Measurements from ENCODE around the gene ECHS1. TPM values are rescaled to one million over a fixed set of nuclear protein-coding genes. Genes with fewer than 3 reads are reported as not detected.

Gene ECHS1
- total and polyA plus RNA-seq, 2 donors (not counting 1 experiment from before 2014, with no cell fraction given): 19.3 to 29.5 TPM

- H3K79me2 ChIP-seq (ENCODE audit: control insufficient read depth, insufficient read depth, low read length): peaks cover 24% of the 10 kb centered on the region
- no peaks in the 10 kb centered on the region for H3K27me3 ChIP-seq (replicated peaks in 1 of 4; ENCODE audit: control extremely low read depth in 1 of 4, control insufficient read depth in 3 of 4, insufficient read depth in 4 of 4, low read length in 3 of 4)
- peaks cover 20 to 39% of the 10 kb centered on the region in 2 donors for H3K4me1 ChIP-seq (ENCODE audit: control insufficient read depth in 2 of 2, insufficient read depth in 2 of 2, low read length in 2 of 2)
- H3K27ac ChIP-seq (ENCODE audit: low read length in 2 of 2): no peak overlapping the region
- no peak overlapping the region for H2AFZ ChIP-seq (ENCODE audit: insufficient read depth, low read depth, low read length, poor library complexity, severe bottlenecking)
- 89% methylated on average over 41 of the region's 41 CpGs for WGBS (ENCODE audit: insufficient coverage)
- Mint-ChIP-seq H3K4me3 (peak overlapping the region; percentile 53), H3K27me3 (no peaks in the 10 kb centered on the region), H3K4me1 (peaks cover 30% of the 10 kb centered on the region), H3K9me3 (ENCODE audit: insufficient read depth) (no peaks in the 10 kb centered on the region), H3K27ac (no peak overlapping the region)
- no peak for TF ChIP-seq CTCF (IDR thresholded peaks at IDR 0.05)
- no peak for TF ChIP-seq EZH2 (IDR thresholded peaks at IDR 0.05; ENCODE audit: borderline replicate concordance, insufficient read depth, low read depth, low read length, poor library complexity, severe bottlenecking)
- CTCF ChIA-PET: interaction anchor here (1.0 to 3.6 kb wide), 5 partner anchors 12 to 161 kb away, joined by 3 to 18 read pairs (median 3); partner anchors contain the start of gene MTG1
- no peak overlapping the region for H3K9ac ChIP-seq (ENCODE audit: low read length)
- peaks cover 0 to 10% of the 10 kb centered on the region in 2 experiments for H3K36me3 ChIP-seq (replicated peaks in 1 of 2; ENCODE audit: control extremely low read depth in 1 of 2, control insufficient read depth in 1 of 2, extremely low read depth in 1 of 2, insufficient read depth in 2 of 2, low read length in 1 of 2)
- intact Hi-C loops (cut with micrococcal nuclease): loop anchor here (1.0 to 5.0 kb wide), 4 partner anchors 15 to 51 kb away; partner anchors contain the start of genes ECHS1, MTG1, TUBGCP2 and ZNF511
- peaks cover 0 to 17% (median 0%) of the 10 kb centered on the region in 3 donors for H3K9me3 ChIP-seq (ENCODE audit: control extremely low read depth in 1 of 3, control insufficient read depth in 2 of 3, insufficient read depth in 1 of 3, low read length in 2 of 3)
- H3K4me2 ChIP-seq (replicated peaks; ENCODE audit: low read depth, low read length, poor library complexity, severe bottlenecking): no peak overlapping the region
- peaks cover 21% of the 10 kb centered on the region for H4K20me1 ChIP-seq (ENCODE audit: control insufficient read depth, insufficient read depth, low read length, poor library complexity, severe bottlenecking)
- ATAC-seq (ENCODE audit: low read depth) (no peak), DNase-seq (no peak)
- POLR2A ChIA-PET: interaction anchor here (1.0 to 1.7 kb wide), 2 partner anchors 15 to 33 kb away, joined by 5 to 11 read pairs; partner anchors contain the start of gene ECHS1
- no peak overlapping the region for H3K4me3 ChIP-seq (ENCODE audit: control extremely low read depth in 1 of 5, extremely low read depth in 1 of 5, insufficient read depth in 1 of 5, low read depth in 2 of 5, low read length in 4 of 5)
Measured at GRCh38 chr10:133358162-133358924, 14.8 kb downstream of the ECHS1 start.

Measured in B cell (primary cell).